T-helper 9 cell (primary cell): ENCODE data around the gene SSC5D.

Source experiments
- DNase-seq: peaks from one replicate; pipeline ENCODE4 v3.0.0-alpha.2; 2020

The SSC5D gene

GRCh38 chr19:55474269-55475265 is 13.7 kb upstream of the SSC5D start:
- no peak for DNase-seq

- peak; percentile 96 for DNase-seq
Observed at GRCh38 chr19:55476100-55476775, 12.0 kb upstream of the SSC5D start, which contains the start of gene ZNF628. Gene ZNF628 (plus strand): TSS chr19:55476617. CDS start chr19:55479911, 3,294 bp downstream.

GRCh38 chr19:55477905-55478304 is 10.3 kb upstream of the SSC5D start:
- DNase-seq: no peak

GRCh38 chr19:55478364-55478763 is 9.9 kb upstream of the SSC5D start:
- DNase-seq: no peak

- no peak for DNase-seq
Observed at GRCh38 chr19:55479045-55479444, 9.2 kb upstream of the SSC5D start.

GRCh38 chr19:55479451-55480230 is 8.6 kb upstream of the SSC5D start:
- no peak for DNase-seq

GRCh38 chr19:55481148-55481793 is 7.0 kb upstream of the SSC5D start:
- DNase-seq: no peak

GRCh38 chr19:55481794-55482155 is 6.5 kb upstream of the SSC5D start:
- no peak for DNase-seq

GRCh38 chr19:55482156-55482961 is 5.9 kb upstream of the SSC5D start:
- no peak for DNase-seq

- DNase-seq: no peak
Observed at GRCh38 chr19:55482967-55483705, 5.1 kb upstream of the SSC5D start.

GRCh38 chr19:55483706-55484592 is 4.3 kb upstream of the SSC5D start:
- DNase-seq: no peak

GRCh38 chr19:55484593-55485438 is 3.4 kb upstream of the SSC5D start, which contains the start of gene NAT14:
Gene NAT14 (plus strand): TSS chr19:55485188. CDS start chr19:55485709, 521 bp downstream.
- peak; percentile 59 for DNase-seq

GRCh38 chr19:55485439-55486011 is 2.7 kb upstream of the SSC5D start:
- no peak for DNase-seq

- DNase-seq: no peak
Observed at GRCh38 chr19:55486043-55486970, 1.9 kb upstream of the SSC5D start.

GRCh38 chr19:55486971-55487923 is 989 bp upstream of the SSC5D start:
- DNase-seq: no peak
